Ishikawa (cell line): ENCODE data around the gene CARD9.

Experiments
- CREB1 ChIP-seq: IDR thresholded peaks from 2 replicates; pipeline ENCODE4 v1.6.1; 2012; ENCODE audit warnings: low read depth
- EP300 ChIP-seq: IDR thresholded peaks from 2 replicates; pipeline ENCODE4 v1.6.1; 2012; ENCODE audit warnings: borderline replicate concordance
- RAD21 ChIP-seq: IDR thresholded peaks from 2 replicates; pipeline ENCODE4 v1.6.1; 2012; ENCODE audit warnings: low read depth
- TAF1 ChIP-seq: IDR thresholded peaks from 2 replicates; pipeline ENCODE4 v1.6.1; 2012; ENCODE audit warnings: low read depth, mild to moderate bottlenecking
- TCF12 ChIP-seq: IDR thresholded peaks from 2 replicates; pipeline ENCODE4 v1.6.1; 2012; ENCODE audit warnings: low read depth
- YY1 ChIP-seq: IDR thresholded peaks from 2 replicates; pipeline ENCODE4 v1.6.1; 2012; ENCODE audit warnings: low read depth
- TF ChIP-seq, protein P1 (sequence below): IDR thresholded peaks from 2 replicates; pipeline ENCODE4 v1.6.1; 2012
- TF ChIP-seq, protein P2 (sequence below): IDR thresholded peaks from 2 replicates; pipeline ENCODE4 v1.6.1; 2012; ENCODE audit warnings: low read depth, mild to moderate bottlenecking

- no peak for TF ChIP-seq TCF12
- TF ChIP-seq, protein P1, sequence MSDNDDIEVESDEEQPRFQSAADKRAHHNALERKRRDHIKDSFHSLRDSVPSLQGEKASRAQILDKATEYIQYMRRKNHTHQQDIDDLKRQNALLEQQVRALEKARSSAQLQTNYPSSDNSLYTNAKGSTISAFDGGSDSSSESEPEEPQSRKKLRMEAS: no peak
- no peak for TF ChIP-seq EP300
- TF ChIP-seq RAD21: no peak
- TF ChIP-seq YY1: no peak
- TF ChIP-seq CREB1: no peak
- TF ChIP-seq, protein P2, sequence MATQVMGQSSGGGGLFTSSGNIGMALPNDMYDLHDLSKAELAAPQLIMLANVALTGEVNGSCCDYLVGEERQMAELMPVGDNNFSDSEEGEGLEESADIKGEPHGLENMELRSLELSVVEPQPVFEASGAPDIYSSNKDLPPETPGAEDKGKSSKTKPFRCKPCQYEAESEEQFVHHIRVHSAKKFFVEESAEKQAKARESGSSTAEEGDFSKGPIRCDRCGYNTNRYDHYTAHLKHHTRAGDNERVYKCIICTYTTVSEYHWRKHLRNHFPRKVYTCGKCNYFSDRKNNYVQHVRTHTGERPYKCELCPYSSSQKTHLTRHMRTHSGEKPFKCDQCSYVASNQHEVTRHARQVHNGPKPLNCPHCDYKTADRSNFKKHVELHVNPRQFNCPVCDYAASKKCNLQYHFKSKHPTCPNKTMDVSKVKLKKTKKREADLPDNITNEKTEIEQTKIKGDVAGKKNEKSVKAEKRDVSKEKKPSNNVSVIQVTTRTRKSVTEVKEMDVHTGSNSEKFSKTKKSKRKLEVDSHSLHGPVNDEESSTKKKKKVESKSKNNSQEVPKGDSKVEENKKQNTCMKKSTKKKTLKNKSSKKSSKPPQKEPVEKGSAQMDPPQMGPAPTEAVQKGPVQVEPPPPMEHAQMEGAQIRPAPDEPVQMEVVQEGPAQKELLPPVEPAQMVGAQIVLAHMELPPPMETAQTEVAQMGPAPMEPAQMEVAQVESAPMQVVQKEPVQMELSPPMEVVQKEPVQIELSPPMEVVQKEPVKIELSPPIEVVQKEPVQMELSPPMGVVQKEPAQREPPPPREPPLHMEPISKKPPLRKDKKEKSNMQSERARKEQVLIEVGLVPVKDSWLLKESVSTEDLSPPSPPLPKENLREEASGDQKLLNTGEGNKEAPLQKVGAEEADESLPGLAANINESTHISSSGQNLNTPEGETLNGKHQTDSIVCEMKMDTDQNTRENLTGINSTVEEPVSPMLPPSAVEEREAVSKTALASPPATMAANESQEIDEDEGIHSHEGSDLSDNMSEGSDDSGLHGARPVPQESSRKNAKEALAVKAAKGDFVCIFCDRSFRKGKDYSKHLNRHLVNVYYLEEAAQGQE: no peak
- no peak for TF ChIP-seq TAF1
Observed at GRCh38 chr9:136375096-136375495, 1.6 kb upstream of the CARD9 start.
